Suppressor macrophage treated with lipopolysaccharide for 1 hour (primary cell): ENCODE measurements around the gene IQSEC2.

Source experiments
- DNase-seq, 3 donors: peaks; one replicate each; pipeline ENCODE4 v3.0.0-alpha.2; 2020 to 2022

Gene IQSEC2

DNA sequence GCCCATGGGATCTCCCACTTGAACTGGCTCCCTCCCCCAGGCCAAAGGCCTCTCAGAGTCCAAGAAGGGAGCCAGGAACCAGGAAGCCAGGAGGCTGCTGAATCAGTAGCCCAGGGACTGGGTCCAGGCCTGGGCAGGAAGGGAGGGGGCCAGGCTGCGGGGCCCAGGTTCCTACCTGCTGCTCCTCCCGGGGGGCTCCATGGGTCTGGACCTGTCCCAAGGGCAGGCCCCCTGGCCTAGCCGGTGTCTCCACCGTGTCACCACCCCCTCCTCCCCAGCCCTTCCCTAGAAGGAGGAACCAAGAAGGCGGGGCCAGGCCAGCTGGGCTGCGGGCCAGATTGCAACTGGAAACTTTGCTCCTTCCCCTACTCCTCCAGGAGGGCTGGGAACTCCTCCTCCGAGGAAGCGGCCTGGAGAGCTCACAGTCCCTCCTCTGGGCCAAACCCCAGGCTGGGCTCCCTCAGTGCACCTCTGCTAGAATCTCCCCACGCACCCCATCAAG, at the start of gene IQSEC2:
Gene IQSEC2, minus strand, starts transcription at position 264 of the 502 bp plus-strand sequence.
- DNase-seq: peak; percentile 56 to 78 (median 69)

DNA sequence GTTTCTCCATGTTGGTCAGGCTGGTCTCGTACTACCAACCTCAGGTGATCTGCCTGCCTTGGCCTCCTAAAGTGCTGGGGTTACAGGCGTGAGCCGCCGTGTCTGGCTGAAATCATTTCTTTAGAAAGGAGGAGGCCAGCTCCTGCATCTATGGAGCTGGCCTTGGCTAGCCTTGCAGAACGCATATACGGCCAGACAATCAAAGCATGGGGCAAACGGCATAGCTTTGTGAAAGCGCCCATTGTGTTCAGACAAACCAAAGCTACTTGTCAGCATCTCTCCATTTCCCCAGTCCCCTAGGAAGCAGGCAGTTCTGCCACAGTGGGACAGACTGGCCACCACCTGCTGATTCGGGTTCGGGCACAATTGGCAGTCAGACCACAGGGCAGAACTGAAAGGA, 48.9 kb upstream of the IQSEC2 start:
- DNase-seq: no peak

DNA sequence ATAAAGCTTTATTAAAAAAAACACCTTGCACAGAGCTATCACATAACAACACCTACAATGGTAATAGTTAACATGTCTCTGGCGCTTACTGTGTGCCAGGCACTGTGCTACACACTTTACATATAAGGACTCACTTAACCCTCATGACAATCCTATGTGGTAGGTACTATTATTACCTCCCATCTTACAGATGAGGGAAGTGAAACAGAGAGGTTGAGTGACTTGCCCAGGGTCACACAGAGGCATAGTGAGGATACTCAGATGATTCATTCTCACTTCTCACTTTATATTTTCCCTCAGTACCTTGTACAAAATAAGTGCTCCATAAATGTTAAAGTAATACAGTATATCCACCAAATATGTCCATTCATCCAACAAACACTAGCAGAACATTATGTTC, 43.4 kb upstream of the IQSEC2 start:
- DNase-seq: no peak

DNA sequence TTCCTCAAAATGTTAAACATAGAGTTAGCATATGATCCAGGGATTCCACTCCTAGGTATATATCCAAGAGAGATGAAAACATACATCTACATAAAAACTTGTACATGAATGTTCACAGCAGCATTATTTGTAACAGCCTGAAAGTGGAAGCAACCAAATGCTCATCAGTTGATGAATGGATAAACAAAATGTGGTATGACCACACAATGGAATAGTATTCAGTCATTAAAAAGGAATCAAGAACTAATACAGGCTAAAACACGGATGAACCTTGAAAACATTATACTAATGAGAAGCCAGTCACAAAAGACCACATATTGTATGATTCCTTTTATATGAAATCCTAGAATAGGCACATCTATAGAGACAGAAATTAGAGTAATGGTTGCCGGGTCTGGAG, 42.7 kb upstream of the IQSEC2 start:
- DNase-seq: no peak

DNA sequence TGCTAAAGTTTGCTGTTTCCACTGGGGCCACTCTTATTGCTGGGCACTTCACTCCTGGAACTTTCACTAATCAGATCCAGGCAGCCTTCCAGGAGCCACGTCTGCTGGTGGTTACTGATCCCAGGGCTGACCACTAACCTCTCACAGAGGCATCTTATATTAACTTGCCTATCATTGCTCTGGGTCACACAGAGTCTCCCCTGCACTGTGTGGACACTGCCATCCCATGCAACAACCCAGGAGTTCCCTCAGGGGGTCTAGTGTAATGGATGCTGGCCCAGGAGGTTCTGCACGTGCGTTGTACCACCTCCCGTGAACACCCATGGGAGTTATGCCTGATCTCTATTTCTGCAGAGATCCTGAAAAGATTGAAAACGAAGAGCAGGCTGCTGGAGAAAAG, 41.8 kb upstream of the IQSEC2 start:
- DNase-seq: no peak

DNA sequence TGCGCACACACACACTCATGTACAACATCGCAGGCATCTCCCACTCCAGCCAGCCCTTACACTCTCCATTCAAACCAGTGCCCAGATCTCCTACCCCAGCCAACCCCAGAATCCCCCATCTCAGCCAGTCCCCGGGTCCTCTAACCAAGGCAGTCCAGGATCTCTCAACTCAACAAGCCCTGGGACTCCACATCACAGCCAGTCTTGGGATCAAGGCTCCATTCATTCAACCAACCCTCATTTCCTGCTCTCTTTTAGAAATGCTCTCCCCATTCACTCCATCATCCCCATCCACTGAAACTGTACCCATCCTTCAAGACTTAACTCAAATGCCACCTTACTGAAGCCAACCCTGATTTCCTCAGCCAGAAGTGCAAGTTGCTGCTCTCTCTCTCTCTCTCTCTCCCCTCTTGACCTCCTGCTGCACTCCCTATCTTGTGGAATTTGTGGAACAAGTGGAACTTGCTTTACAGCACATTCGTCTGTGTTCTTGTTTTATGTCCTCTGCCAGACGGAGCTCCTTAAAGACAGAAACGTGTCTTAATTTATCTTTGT, 40.6 kb upstream of the IQSEC2 start:
- no peak for DNase-seq

DNA sequence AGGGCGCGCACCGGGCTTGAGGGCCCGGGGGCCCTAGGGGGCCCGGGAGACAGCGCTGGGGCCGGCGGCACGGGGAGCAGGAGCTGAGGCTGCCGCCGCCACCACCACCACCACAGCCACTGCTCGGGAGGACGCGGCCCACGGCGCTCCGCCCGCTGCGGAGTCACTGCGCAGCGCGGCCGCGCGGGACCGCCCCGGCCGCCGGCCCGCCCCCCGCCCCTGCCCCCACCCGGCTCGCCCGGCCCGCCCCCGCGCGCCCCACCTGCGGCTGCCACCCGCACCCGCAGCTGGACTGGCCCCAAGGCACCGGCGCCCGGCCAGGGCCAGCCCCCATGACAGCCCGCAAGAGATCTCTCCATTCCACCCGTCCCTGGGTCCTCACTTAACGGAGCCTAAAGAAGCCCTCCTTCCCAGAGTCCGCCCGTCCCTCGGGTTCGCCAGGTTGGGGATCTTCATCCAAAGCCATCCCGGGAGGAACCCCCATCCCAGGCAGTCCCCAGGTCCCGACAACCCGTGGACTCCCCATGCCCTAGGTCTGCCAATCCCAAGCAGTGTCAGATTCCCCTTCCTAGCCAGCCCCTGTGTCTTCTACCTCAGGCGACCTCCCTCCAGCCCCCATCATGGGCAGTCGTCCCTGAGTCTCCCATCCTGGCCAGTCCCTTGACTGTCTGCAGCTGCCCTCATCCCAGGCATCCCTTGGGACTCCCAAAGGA, 40.0 kb upstream of the IQSEC2 start:
- peak in 1 of 3 donors; percentile 36 for DNase-seq

DNA sequence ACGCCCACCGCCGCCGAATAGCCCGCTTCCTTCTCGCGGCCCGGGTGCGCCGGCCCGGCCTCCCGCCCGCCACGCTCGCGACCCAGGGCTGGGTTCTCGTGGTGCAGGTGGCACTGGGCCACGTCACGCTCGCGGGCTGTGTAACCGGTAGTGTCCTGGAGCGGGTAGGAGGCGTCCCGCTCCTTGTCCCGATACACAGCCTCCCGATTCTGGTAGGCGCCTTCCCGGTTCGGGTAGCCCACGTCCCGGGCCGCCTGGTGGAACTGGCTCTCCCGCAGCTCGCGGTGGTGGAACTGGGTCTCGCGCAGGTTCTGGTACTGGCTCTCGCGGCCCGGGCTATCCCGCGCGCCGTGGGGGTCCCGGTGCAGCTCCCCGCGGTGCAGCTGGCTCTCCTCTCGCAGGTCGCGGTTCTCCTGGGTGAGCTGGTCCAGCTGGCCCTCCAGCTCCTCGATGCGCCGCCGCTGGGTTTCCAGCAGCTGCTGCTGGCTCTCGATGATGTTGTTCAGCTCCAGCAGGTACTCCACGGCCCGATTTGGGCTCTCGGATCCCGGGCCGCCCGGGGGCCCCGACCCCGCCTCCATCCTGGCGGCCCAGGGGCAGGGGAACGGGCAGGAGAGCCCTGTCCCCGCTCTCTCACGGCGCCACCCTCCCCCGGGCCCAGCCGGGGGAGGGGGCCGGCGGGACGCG, 39.3 kb upstream of the IQSEC2 start:
- peak in 1 of 3 donors; percentile 51 for DNase-seq

DNA sequence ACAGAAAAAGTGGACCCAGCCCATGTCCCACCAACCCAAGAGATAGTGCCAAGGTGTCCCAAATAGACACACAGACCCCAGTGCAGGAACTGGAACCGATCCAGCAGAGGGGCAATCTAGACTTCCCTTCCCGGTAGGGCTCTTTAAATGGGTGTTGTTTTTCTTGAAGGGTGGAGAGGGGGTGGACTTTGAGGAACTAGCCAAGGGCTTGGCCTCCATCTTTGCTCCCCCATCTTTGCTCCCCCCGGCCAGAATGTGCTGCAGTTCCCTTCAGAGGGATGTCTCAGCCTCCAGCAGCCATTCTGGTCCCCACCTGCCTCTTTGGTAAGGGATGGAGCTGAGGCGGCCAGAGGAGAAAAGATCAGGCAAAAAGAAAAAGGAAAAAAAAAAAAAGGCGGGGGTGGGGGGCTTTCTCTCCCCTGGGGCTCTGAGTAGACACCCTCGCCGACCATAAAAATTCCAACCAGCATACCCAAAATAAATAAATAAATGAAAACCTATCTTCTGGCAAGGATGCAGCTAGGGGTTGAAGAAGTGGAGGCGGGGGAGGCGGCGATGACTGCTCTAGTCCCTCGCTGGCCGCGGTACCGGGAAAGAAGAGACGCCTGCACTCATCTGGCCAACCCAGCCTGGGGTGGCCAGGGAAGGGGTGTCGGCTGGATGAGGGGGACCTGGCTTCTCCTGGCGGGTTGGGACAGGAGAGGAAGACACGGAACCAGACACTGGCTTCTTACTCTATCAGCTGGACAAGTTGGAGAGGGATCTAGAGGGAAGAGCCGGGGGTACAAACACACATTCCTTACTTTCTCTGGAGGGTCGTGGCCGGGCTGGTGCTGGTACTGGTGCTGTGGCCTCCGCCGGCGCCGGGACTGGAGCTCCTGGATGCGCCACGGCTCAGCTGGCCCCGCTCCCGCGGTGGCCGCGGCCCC, 38.5 kb upstream of the IQSEC2 start:
- peak in 2 of 3 donors; percentile 22 to 44 for DNase-seq

DNA sequence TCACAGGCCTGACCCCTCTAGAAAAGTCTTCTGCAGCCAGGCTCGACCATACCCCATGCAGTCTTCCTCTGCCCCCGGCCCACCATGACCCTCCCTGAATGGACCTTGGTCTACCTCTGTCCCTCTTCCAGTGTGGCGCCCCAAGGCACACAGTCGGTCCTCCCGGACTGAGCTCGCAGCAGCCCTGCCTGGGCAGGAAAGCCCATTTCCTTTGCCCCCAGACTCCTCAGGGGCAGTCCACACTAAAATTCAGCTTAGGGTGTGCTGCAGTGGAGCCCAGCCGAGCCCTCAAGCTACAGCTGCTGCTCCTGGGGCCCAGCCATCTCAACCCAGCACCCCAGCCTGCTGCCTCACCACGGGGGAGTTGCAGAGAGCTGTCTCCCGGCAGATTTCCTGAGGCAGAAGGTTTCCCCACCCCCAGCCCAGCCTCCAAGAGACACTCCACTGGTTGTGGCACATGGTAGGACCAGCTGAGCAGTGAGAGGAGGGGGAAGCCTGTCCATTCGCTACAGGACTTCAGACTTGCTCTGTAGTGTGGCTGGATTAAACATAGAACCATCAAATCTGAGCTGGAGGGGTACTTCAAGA, 37.5 kb upstream of the IQSEC2 start:
- DNase-seq: no peak

DNA sequence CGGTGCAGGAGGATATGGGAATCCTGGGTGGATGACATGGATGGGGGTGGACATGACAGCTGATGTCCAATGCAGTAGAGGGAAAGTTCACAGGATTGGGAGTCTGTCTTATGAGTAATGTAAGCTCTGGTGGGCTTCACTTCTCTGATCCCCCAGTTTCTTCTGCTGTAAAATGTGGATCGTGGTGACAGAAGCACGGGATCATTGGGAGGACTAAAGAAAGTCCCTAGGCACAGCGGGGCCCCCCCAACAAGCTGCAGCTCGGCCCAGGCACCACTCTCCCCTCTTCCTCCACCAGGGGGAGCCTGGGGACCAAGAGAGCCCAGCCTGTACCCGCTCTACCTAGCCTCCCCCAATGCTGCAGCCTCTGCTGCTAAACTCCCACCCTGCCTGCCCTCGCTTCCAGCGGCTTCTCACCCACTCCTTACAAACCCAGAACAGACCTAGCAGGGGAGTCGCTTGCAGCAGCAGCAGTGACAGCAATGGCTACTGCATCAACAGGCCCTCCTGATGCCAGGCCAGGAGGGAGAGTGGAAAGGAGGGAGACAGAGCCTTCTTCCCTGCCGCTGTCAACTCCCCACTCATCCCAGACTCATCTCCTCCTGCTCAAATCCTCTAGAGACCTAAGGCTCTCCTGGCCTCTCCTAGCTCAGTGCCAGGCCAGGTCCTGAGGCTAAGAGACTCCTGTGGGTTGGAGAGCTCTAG, 36.1 kb upstream of the IQSEC2 start:
- DNase-seq: peak; percentile 58 to 79 (median 66)

DNA sequence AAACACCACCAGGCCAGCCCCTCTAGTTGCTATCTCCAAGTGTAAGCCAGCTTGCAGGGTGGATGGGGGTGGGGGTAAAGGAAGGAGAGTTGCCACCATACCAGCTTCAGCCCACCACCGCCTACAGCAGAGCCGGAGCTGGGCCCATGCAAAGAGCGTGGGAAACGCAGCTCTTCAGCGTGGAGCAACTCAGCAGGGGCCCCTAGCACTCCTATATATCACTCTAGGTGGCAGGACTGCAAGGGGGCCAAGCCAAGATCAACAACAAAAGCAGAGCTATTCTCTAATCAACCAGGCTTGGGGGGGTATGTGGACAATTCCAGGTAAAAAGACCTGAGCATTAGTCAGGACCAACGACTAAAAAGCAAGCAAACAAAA, 35.5 kb upstream of the IQSEC2 start:
- no peak for DNase-seq

DNA sequence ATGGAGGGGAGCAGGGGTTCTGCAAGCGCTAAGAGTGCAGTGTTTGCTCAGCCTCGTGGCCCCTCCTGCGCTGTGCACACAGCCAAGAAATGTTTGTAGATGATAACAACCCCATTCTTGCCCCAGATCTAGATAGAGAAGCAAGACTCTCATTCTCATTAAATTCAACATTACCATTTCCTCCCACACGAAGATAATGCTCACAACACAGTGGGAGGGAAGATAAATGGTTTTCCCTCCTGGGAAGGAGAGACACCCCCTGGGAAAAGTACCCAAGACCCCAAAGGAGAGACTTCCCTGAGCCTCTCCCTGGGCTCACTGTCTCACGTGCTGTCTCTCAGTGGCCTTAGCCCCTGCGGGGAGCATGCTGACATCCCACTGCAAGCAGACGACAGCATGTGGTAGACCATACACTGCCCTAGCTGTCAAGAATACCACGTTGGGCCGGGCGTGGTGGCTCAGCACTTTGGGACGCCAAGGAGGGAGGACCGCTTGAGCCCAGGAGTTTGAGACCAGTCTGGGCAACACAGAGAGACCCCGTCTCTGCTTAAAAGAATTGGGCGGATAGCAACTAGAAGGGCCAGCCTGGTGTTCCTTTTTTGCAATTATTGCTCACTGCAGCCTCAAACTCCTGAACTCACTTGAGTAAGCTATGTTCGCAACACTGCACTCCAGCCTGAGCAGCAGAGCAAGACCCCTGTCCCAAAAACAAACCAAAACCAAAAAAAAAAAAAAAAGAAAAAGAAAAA, 34.9 kb upstream of the IQSEC2 start:
- DNase-seq: no peak

DNA sequence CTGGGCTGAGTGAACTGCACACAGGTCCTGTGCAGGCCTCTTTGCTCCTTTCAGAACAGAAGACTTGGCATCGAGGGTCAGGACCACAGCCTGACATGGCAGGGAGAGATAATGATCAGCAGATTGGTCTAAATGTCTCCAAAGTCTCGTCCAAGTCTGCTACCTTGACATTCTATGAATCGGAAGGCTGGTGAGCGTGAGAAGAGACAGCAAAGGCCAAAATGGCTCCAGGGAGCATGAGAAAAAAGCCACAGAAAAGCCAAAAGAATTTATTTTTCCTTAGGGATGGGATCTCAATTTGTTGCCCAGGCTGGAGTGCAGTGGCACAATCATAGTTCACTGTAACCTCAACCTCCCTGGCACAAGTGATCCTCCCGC, 32.3 kb upstream of the IQSEC2 start:
- DNase-seq: no peak

DNA sequence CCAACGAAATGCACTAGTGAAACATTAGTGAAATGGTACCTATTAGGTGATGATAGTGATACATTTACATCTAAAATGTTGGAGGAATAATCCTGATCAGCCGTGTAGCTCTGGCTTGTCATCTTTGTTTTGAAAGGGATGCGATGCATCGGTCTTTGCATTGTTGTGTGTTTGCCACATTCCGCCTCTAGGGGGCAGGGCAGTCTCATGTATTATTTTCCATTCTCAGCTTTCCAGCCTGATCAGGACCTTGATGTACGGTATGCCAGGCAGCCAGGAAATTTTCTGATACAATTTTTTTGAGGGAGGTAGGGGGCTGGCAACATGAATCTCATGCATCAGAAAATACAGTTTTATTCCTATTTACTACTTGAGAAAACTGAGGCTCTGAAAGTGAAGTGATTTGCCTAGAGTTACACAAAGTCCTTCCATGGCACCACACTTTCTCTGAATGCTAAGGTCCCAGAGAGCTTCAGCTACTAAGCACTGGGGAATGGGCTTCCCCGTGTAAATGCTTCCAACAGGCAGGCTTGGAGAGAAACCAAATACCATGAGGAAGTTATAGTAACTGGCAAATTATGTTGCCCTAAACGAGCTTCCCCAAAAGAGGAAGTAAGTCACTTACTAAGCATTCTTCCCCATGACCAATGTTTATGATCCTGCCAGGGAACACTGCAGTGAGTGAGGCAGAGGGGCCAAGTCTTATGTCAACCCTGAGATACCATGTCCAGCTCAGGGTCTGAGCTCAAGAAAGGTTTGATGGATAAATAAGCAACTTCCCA, 31.8 kb upstream of the IQSEC2 start:
- peak; percentile 70 to 87 (median 81) for DNase-seq

DNA sequence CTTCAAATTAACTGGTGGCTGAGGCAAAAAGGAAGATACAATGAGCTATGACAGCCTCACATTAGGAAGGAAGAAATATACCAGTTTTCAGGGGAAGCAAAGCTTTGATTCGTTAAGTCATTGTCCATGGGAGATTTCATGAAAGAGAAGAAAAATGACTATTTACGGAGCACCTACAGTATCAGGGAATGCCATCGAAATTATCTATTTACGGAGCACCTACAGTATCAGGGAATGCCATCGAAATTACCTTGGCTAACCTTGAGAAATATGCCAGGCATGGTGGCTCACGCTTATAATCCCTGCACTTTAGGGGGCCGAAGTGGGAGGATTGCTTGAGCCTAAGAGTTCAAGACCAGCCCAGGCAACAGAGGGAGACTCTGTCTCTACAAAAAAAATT, 28.5 kb upstream of the IQSEC2 start:
- no peak for DNase-seq

DNA sequence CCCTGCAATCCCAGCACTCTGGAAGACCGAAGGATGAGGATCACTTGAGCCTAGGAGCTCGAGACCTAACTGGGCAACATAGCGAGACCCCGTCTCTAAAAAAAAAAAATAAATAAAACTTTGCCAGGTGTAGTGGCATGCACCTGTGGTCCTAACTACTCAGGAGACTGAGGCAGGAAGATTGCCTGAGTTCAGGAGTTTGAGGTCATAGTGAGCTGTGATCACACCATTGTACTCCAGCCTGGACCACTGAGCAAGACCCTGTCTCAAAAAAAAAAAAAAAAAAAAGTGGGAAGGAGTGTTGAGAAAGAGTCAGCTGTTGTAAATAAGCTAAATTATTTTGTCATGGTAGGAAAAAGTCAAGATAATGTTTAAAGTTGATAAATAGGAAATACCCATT, 27.5 kb upstream of the IQSEC2 start:
- no peak for DNase-seq

DNA sequence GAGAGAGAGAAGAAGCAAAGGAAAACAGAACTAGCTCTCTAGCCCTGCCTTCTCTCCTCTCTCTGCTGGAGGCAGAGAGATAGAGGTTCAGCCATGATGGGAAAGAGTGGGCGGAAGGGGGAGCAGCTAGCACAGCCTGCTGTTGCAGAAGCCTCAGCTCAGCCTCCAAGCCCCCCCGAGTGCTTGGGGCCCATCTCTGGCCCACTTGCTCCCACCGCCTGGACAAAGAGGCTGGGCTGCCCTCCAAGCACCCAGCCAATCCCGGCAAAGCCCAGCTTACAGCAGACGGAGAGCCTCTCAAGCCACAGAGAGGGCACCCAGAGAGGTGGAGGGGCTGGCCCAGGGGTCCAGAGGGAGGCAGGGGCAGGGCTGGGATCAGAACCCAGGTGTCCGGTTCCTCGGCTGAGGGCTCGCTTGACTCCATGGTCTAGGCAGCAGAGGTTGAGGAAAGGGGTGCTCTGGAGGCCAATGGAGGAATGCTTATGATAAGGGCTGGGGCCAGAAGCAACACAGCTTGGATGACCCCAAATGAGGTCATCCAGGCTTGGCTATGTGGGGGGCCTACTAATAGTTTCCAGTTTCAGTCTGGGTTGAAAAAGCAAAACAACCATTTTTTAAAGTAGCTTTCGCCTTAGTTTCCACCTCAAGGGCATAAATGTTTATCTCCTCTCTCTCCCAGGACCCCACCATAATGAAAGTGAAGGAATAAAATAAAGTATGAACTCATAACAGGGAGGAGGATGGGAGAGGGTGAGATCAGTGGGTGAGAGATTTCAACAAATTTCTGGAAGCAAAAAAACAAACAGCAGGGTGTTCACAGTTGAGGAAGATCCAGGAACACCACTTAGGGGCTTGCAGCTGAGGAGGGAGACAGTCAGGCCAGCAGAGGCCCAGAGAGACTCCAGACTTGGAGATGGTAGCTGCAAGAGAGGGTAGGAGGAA, 24.9 kb upstream of the IQSEC2 start:
- no peak for DNase-seq
